ENCODE measurements around the gene TRIM33.

GRCh38 chr1:114535401-114535800 is 24.4 kb upstream of the TRIM33 start:
- TF ChIP-seq CTCF (IDR thresholded peaks at IDR 0.05) (no peak), POLR2A (IDR thresholded peaks at IDR 0.05) (no peak)
